HEK293 (cell line): ENCODE results near the gene ISG15.
A peak's percentile ranks its signal among the peaks of the same experiment; 100 is the strongest.

Experiments used
- CTCF ChIA-PET: fragments of 350-600 bp; formaldehyde crosslinking; extraction: SDS; loops from one replicate; lab custom pipeline; 2021; ENCODE audit warnings: antibody characterized with exemption; lab: Yijun Ruan, JAX
- POLR2A ChIA-PET: fragments of 300-600 bp; formaldehyde crosslinking; extraction: SDS; loops from one replicate; lab custom pipeline; 2020; ENCODE audit warnings: antibody characterized with exemption, inconsistent platforms; lab: Yijun Ruan, JAX
- H3K27ac ChIP-seq: fragments of 200-500 bp; sonication (Bioruptor generic); 2 replicates; pipeline ENCODE4 v1.5.1; 2014; ENCODE audit warnings: low read depth, low read length, control low read depth, inconsistent platforms; ENCODE audit errors: extremely low read depth
- H3K36me3 ChIP-seq, 2 experiments: fragments of 200-500 bp in 1 of 2; sonication (Bioruptor generic) in 1 of 2; 1 replicate in 1 of 2; 2 replicates in 1 of 2; pipeline ENCODE4 v1.5.1; 2014 to 2017; ENCODE audit warnings: inconsistent platforms in 2 of 2, low read length in 2 of 2; ENCODE audit not compliant: control insufficient read depth in 2 of 2, insufficient read depth in 1 of 2
- H3K4me1 ChIP-seq: fragments of 200-500 bp; sonication (Bioruptor generic); 2 replicates; pipeline ENCODE4 v1.5.1; 2014; ENCODE audit warnings: mild to moderate bottlenecking, low read length, inconsistent platforms; ENCODE audit not compliant: control insufficient read depth, insufficient read depth
- H3K4me3 ChIP-seq: 2 replicates; pipeline ENCODE4 v1.5.1; 2011; ENCODE audit warnings: low read depth, mild to moderate bottlenecking, control low read depth, low read length, moderate library complexity
- H3K9me3 ChIP-seq: fragments of 200-500 bp; sonication (Bioruptor generic); 2 replicates; pipeline ENCODE4 v1.5.1; 2014; ENCODE audit warnings: low read depth, low read length, inconsistent platforms; ENCODE audit not compliant: control insufficient read depth, insufficient read depth
- EGR2 ChIP-seq: fragments of 450-650 bp; formaldehyde crosslinking; IDR thresholded peaks from 2 replicates; pipeline ENCODE4 v1.5.1; 2016; ENCODE audit warnings: low read depth, missing biosample characterization, missing genetic modification characterization
- GLI2 ChIP-seq: fragments of 450-650 bp; formaldehyde crosslinking; IDR thresholded peaks from 2 replicates; pipeline ENCODE4; 2017; ENCODE audit warnings: missing biosample characterization, missing genetic modification characterization, low read depth, borderline replicate concordance
- HIC1 ChIP-seq: fragments of 450-650 bp; formaldehyde crosslinking; IDR thresholded peaks from 2 replicates; pipeline ENCODE4 v1.5.1; 2016; ENCODE audit warnings: missing biosample characterization, missing genetic modification characterization
- KLF9 ChIP-seq: fragments of 450-650 bp; formaldehyde crosslinking; IDR thresholded peaks from 2 replicates; pipeline ENCODE4 v1.5.1; 2016; ENCODE audit warnings: missing biosample characterization, missing genetic modification characterization, low read depth
- MZF1 ChIP-seq: fragments of 450-650 bp; formaldehyde crosslinking; IDR thresholded peaks from 2 replicates; pipeline ENCODE4 v1.5.1; 2017; ENCODE audit warnings: missing biosample characterization, missing genetic modification characterization, borderline replicate concordance
- PRDM6 ChIP-seq: fragments of 450-650 bp; formaldehyde crosslinking; IDR thresholded peaks from 2 replicates; pipeline ENCODE4 v1.5.1; 2017; ENCODE audit warnings: missing biosample characterization, missing genetic modification characterization
- RBAK ChIP-seq: fragments of 450-650 bp; formaldehyde crosslinking; IDR thresholded peaks from 2 replicates; pipeline ENCODE4 v1.5.1; 2016; ENCODE audit warnings: missing biosample characterization, missing genetic modification characterization
- SETDB1 ChIP-seq: IDR thresholded peaks from one replicate; pipeline ENCODE4 v1.6.1; 2017; ENCODE audit warnings: mild to moderate bottlenecking, low read length, moderate library complexity, mixed read lengths; ENCODE audit not compliant: insufficient read length
- ZFP3 ChIP-seq: fragments of 450-650 bp; formaldehyde crosslinking; IDR thresholded peaks from 2 replicates; pipeline ENCODE4 v1.5.1; 2016; ENCODE audit warnings: low read depth, missing biosample characterization, missing genetic modification characterization
- ZIC2 ChIP-seq: fragments of 450-650 bp; formaldehyde crosslinking; IDR thresholded peaks from 2 replicates; pipeline ENCODE4 v1.5.1; 2016; ENCODE audit warnings: missing biosample characterization, missing genetic modification characterization
- ZNF169 ChIP-seq: fragments of 450-650 bp; formaldehyde crosslinking; IDR thresholded peaks from 2 replicates; pipeline ENCODE4 v1.5.1; 2016; ENCODE audit warnings: missing biosample characterization, missing genetic modification characterization
- ZNF214 ChIP-seq: fragments of 450-650 bp; formaldehyde crosslinking; IDR thresholded peaks from 2 replicates; pipeline ENCODE4 v1.5.1; 2017; ENCODE audit warnings: missing biosample characterization, mild to moderate bottlenecking, missing genetic modification characterization, borderline replicate concordance
- ZNF280C ChIP-seq: fragments of 450-650 bp; formaldehyde crosslinking; IDR thresholded peaks from 2 replicates; pipeline ENCODE4 v1.5.1; 2016; ENCODE audit warnings: missing biosample characterization, missing genetic modification characterization
- ZNF324 ChIP-seq: fragments of 450-650 bp; formaldehyde crosslinking; IDR thresholded peaks from 2 replicates; pipeline ENCODE4 v1.5.1; 2016; ENCODE audit warnings: missing biosample characterization, missing genetic modification characterization
- ZNF561 ChIP-seq: fragments of 450-650 bp; IDR thresholded peaks from 2 replicates; pipeline ENCODE4 v1.5.1; 2018; ENCODE audit warnings: missing biosample characterization, missing genetic modification characterization, borderline replicate concordance
- ZNF571 ChIP-seq: fragments of 450-650 bp; formaldehyde crosslinking; IDR thresholded peaks from 2 replicates; pipeline ENCODE4 v1.5.0; 2017; ENCODE audit warnings: missing biosample characterization, missing genetic modification characterization
- ZNF580 ChIP-seq: fragments of 450-650 bp; formaldehyde crosslinking; IDR thresholded peaks from 2 replicates; pipeline ENCODE4 v1.5.1; 2016; ENCODE audit warnings: missing biosample characterization, missing genetic modification characterization
- ZNF776 ChIP-seq: fragments of 450-650 bp; formaldehyde crosslinking; IDR thresholded peaks from 2 replicates; pipeline ENCODE4 v1.5.0; 2017; ENCODE audit warnings: missing biosample characterization, missing genetic modification characterization, borderline replicate concordance
- ZSCAN16 ChIP-seq: fragments of 450-650 bp; formaldehyde crosslinking; IDR thresholded peaks from 2 replicates; pipeline ENCODE4 v1.5.1; 2016; ENCODE audit warnings: missing biosample characterization, missing genetic modification characterization
- ZSCAN4 ChIP-seq: fragments of 450-650 bp; formaldehyde crosslinking; IDR thresholded peaks from 2 replicates; pipeline ENCODE4 v1.5.1; 2017; ENCODE audit warnings: missing biosample characterization, missing genetic modification characterization
- TF ChIP-seq, protein P1 (sequence below): IDR thresholded peaks from 2 replicates; pipeline ENCODE4 v1.6.1; 2011; ENCODE audit warnings: mild to moderate bottlenecking, low read depth, low read length, borderline replicate concordance
- TF ChIP-seq, protein P2 (sequence below): fragments of 450-650 bp; formaldehyde crosslinking; IDR thresholded peaks from 2 replicates; pipeline ENCODE4 v1.5.1; 2017; ENCODE audit warnings: missing biosample characterization, mild to moderate bottlenecking, missing genetic modification characterization, moderate library complexity
- TF ChIP-seq, protein P3 (sequence below): fragments of 450-650 bp; formaldehyde crosslinking; IDR thresholded peaks from 2 replicates; pipeline ENCODE4 v1.5.1; 2016; ENCODE audit warnings: missing biosample characterization, missing genetic modification characterization, low read depth

Gene ISG15

DNA sequence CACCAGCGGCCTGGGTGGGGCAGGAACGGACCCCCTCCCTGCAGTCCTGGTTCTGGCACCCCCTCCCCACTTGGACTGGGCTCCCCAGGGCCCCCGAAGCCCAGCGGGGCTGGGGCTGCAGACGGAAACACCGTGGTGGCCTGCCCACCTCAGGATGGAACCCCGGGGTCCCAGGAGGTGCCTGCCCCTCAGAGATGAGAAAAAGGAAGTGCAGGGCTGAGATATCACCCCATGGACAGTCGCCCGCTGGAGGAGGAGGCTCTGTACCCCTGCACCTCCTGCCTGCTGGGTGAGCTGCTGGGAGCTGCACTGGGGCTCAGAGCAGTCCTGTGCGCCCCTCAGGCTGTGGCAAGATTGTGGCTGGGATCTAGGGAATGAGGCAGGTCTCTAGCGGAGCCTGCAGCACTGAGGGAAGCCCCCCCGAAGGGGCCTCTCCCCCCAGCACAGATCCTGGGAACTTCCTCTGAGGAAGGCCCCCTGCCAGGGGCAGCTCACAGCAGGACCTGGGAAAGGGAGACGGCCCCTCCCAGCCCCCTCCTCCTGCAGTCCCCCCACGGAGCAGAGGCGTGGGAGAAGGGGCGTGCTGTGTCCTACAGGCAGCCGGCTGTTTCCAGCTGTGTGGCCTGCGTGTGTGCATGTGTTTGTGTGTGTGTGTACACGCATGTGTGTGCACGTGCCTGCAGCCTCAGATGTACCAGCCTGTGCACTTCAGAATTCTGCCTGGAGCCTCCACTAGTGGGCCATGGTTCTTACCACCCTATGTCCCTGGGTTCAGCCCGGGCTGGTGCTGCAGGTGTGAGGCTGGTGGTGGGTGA, 13.5 kb downstream of the ISG15 start:
- CTCF ChIA-PET: interaction anchor here (0.6 to 0.8 kb wide), 3 partner anchors 9 to 33 kb away, joined by 3 to 5 read pairs (median 3); no protein-coding TSS in a partner anchor
- no peaks in the 10 kb centered on the region for H3K4me1 ChIP-seq
- POLR2A ChIA-PET: no interaction called here
- no peak overlapping the region for H3K27ac ChIP-seq
- no peaks in the 10 kb centered on the region for H3K9me3 ChIP-seq
- H3K4me3 ChIP-seq: no peak overlapping the region
- peaks cover 0 to 53% of the 10 kb centered on the region in 2 experiments; a peak in 1 of 3 replicates for H3K36me3 ChIP-seq
- no peak for TF ChIP-seq RBAK (tag by site-specific recombination)
- no peak for TF ChIP-seq MZF1
- no peak for TF ChIP-seq SETDB1
- TF ChIP-seq PRDM6 (tag by site-specific recombination): no peak
- no peak for TF ChIP-seq ZNF214 (tag by site-specific recombination)
- TF ChIP-seq ZNF561 (tag by site-specific recombination): no peak
- TF ChIP-seq GLI2: no peak
- TF ChIP-seq ZNF280C (tag by site-specific recombination): no peak
- TF ChIP-seq, protein P1, sequence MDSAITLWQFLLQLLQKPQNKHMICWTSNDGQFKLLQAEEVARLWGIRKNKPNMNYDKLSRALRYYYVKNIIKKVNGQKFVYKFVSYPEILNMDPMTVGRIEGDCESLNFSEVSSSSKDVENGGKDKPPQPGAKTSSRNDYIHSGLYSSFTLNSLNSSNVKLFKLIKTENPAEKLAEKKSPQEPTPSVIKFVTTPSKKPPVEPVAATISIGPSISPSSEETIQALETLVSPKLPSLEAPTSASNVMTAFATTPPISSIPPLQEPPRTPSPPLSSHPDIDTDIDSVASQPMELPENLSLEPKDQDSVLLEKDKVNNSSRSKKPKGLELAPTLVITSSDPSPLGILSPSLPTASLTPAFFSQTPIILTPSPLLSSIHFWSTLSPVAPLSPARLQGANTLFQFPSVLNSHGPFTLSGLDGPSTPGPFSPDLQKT: no peak
- TF ChIP-seq, protein P2, sequence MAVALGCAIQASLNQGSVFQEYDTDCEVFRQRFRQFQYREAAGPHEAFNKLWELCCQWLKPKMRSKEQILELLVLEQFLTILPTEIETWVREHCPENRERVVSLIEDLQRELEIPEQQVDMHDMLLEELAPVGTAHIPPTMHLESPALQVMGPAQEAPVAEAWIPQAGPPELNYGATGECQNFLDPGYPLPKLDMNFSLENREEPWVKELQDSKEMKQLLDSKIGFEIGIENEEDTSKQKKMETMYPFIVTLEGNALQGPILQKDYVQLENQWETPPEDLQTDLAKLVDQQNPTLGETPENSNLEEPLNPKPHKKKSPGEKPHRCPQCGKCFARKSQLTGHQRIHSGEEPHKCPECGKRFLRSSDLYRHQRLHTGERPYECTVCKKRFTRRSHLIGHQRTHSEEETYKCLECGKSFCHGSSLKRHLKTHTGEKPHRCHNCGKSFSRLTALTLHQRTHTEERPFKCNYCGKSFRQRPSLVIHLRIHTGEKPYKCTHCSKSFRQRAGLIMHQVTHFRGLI (tag by site-specific recombination): no peak
- no peak for TF ChIP-seq HIC1 (tag by site-specific recombination)
- no peak for TF ChIP-seq ZNF580 (tag by site-specific recombination)
- TF ChIP-seq ZNF324 (tag by site-specific recombination): no peak
- TF ChIP-seq EGR2: peak; percentile 42; the same call in 1 of the 2 replicates
- TF ChIP-seq ZSCAN16: no peak
- no peak for TF ChIP-seq ZNF776 (tag by site-specific recombination)
- no peak for TF ChIP-seq ZNF169 (tag by site-specific recombination)
- no peak for TF ChIP-seq ZNF571 (tag by site-specific recombination)
- TF ChIP-seq ZIC2: peak; percentile 95
- no peak for TF ChIP-seq ZFP3
- TF ChIP-seq, protein P3, sequence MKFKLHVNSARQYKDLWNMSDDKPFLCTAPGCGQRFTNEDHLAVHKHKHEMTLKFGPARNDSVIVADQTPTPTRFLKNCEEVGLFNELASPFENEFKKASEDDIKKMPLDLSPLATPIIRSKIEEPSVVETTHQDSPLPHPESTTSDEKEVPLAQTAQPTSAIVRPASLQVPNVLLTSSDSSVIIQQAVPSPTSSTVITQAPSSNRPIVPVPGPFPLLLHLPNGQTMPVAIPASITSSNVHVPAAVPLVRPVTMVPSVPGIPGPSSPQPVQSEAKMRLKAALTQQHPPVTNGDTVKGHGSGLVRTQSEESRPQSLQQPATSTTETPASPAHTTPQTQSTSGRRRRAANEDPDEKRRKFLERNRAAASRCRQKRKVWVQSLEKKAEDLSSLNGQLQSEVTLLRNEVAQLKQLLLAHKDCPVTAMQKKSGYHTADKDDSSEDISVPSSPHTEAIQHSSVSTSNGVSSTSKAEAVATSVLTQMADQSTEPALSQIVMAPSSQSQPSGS (tag by site-specific recombination): no peak
- TF ChIP-seq ZSCAN4 (tag by site-specific recombination): peak; percentile 73
- TF ChIP-seq KLF9: no peak
